ENCODE measurements around the gene OR5AU1.
A peak's percentile ranks its signal among the peaks of the same experiment; 100 is the strongest.
"Not testable (repeated sequence)": the region's sequence is repeated elsewhere in the genome, so short reads cannot be mapped to it uniquely, and the experiment has no call there.

OR5AU1 gene

DNA sequence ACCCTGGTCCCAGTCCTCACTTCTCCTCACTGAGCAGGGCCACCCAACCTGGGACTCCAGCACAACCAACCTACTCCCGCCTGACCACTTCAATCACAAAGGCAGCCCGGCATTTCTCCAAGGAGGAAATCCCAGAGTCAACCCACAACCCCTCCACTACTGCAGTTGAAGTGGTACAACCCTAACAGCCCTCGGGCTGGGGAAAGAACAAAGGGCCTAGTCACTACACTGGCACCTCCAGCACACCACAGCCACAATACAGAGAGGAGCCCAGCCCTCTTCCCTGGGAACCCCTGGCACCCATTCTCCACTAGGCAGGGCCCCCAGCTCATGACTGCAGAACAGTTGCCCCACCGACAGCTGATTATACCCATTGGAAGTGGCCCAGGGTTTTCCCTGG lies 13.7 kb upstream of the OR5AU1 start:
- DNase-seq: no peak

DNA sequence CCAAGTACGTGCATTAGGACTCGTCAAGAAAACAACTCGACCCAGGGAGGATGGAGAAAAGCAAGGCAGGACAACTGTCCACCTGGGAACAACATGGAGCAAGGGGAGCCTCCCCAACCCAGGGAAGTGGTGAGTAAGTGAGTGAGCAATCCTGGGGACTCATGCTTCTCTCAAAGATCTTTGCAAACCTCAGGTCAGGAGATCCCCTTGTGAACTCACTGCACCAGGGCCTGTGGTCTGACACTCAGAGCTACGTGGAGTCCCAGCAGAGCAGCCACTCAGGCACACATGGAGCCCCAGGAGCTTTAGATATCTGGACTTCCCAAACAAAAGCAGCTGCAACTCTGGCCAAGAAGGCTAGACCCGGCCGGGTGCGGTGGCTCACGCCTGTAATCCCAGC lies 12.2 kb upstream of the OR5AU1 start:
- no peak for DNase-seq

DNA sequence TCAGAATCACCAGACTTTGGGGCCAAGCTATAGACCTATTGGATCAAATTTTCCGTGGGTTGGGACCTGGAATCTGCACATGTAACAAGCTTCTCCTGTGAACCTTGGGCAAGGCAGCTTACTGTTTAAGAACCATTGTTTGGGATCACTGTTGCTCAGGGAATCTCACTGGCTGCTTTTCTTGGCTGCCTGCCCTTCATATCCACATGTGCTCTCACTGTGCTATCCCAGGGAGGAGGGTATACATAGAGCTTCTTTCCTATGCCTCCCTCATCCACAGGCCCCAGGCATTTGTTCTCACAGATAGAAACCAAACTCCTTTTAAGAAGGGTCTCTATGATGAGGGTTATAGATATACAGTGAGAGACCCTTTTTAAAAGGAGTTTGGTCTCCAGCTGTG lies 9.8 kb upstream of the OR5AU1 start:
- not testable (repeated sequence) for DNase-seq

DNA sequence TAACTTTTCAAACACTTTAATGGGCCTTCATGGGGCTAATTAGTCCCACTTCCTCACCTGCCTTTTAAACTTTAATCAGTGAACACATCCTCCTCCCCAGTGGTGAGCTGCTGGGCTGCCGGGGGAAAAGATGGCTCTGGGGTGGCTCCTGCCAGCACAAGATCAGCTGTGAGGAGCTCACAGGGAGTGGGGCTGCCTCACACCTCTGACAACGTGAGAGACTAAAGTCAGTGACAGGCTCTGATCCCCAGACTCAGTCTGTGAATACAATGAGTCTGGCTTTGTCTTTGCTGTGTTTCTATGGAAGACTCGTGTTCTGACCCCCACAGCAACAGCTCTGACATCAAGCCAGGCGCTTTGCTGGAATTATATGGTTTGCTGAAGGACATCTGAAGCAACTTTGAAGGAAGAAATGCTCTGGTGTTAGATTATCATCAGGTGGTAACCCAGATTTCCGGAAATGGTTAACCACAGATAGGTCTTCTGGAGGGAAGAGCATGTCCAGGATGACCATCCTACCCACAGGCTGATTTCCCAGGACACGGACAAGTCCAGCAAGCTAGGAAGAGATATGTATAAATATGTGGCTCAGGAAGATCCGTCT lies 9.2 kb upstream of the OR5AU1 start:
- DNase-seq: not testable (repeated sequence)

DNA sequence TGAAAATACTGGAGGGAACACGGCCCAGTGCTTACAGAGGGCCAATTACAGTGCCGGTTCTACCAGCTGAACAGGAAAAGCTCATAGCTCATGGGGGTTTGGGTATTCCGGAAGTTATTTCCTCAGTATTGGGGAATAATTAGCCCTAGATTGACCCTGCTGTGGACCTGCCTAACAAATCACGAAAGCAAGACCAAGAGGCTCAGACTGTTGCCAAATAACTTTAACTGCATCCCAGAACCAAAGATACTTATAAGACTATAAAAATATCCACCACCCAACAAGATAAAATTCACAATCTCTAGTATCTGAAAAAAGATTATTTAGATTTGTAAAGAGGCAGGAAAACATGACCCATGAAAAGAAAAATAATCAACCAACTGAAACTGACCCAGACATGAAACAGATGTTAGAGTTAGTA lies 8.0 kb upstream of the OR5AU1 start:
- DNase-seq: no peak

DNA sequence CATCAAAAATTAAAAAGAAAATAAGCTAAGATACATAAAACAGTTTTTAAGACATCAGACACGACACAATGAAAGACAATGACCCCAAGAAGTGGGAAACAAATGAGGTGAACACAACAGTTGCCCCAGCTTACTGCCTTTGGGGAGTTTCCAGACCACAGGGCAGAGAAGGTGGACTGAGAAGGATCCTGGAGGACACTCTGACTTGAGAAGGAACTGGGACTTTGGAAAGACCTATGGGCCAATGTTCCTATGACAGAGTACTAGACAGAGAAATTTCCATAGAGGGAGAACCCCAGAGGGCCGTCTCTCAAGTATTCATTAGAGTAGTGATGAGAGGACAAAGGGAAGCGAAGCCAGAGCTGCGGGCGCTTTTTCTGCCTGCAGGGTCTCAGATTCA lies 6.2 kb upstream of the OR5AU1 start:
- no peak for DNase-seq

DNA sequence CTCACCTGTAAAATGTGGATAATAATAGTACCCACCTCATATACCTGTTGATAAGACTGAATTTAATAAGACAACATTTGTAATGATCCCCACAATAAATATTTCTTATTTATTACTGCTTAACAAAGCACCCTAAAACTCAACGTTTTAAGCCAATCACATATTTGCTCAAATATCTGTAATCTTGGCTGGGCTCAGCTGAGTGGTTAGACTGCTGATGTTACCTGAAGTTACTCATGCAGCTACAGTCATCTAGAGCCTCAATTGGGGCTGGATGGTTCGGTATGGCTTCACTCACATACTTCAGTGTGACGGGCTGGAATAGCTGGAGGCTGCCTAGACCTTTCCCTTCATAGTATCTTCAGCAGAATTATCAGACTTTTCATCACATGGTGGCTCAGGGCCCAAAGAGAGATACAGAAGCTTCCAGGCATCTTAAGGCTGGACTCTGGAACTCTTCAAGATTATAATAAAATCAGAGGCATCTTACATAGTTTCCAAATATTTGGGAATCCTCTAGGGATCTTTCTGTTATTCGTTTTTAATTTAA lies 4.3 kb upstream of the OR5AU1 start:
- DNase-seq: no peak

DNA sequence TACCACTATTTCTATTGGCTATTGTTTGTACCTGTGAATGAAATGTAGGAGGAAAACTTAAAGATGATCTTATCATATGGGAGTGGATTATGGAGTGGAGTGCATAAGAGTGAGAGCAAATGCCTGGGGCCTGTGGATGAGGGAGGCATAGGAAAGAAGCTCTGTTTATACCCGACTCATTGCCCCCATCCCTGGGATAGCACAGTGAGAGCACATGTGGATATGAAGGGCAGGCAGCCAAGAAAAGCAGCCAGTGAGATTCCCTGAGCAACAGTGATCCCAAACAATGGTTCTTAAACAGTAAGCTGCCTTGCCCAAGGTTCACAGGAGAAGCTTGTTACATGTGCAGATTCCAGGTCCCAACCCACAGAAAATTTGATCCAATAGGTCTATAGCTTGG lies 2.3 kb upstream of the OR5AU1 start:
- DNase-seq: not testable (repeated sequence)

DNA sequence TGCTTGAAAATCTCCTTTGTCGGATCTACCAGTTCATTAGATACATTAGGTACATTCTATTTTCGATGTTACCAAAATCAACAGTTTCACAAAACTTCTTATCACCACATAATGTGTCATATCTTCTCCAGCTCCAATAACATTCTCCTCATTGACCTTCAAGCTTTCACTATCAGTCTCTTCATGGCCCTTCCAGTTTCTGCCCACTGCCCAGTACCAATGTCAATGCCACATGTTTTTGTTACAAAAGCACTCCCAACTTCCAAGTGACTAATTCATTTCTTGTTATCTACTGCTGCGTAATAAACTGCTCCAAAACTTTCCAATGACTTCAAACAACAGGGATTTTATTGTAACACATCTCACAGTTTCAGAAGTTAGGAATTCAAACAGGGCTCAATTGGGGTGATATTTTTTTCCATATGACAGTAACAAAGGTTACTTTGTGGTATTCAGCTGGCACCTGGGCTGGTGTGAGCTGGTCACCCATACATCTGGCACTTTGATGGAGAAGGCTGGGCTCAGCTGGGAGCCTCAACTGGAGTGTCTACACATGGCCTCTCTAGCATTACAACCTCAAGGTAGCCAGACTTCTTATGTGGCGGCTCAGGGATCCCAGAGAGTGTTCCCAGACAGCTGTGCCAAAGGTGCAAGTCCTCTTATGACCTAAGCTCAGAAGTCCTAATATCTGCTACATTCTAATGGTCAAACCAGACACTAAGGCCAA lies 6.1 kb downstream of the OR5AU1 start:
- no peak for DNase-seq

DNA sequence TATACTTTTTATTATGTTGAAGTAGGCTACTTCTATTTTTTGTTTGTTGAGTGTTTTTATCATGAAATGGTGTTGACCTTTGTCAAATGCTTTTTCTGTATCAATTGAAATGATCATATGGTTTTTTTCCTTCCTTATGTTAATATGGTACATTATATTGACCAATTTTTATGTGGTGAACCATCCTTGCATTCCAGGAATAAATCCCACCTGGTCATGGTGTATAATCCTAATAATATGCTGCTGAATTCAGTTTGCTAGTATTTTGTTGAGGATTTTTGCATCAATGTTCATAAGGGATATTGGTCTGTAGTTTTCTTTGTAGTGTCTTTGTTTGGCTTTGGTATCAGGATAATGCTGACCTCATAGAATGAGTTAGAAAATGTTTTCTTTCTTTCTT lies 10.4 kb downstream of the OR5AU1 start:
- DNase-seq: no peak

DNA sequence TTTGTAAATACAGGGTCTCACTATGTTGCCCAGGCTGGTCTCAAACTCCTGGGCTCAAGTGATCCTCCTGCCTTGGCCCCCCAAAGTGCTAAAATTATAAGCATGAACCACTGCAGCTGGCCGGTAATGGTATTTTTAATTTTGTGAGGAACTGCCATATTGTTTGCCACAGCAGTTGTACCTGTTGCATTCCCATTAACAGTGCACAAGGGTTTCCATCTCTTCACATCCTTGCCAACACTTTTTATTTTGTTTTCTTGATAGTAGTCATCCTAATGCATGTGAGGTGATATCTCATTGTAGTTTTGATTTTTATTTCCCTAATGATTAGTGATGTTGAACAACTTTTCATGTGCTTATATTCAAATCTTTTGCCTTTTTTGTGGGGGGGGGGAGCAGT lies 13.5 kb downstream of the OR5AU1 start:
- no peak for DNase-seq

DNA sequence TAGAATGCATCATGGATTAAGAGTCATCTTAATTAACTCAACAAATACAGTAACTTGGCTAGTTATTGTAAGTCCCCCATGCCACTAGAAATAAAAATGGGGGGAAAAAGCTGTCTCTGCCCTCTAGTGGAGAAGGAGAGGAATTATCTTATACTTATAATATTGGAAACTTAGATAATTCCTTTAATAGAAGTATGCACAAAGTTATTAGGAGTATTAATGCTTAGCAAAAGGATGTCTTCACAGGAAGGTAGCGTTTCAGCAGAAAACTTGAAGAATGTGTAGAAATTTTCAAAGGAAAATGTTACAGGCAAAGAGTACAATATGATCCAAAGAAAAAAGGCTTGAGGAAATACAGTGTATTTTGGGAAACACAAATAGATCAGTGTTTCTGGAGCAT lies 19.8 kb downstream of the OR5AU1 start:
- DNase-seq: no peak

DNA sequence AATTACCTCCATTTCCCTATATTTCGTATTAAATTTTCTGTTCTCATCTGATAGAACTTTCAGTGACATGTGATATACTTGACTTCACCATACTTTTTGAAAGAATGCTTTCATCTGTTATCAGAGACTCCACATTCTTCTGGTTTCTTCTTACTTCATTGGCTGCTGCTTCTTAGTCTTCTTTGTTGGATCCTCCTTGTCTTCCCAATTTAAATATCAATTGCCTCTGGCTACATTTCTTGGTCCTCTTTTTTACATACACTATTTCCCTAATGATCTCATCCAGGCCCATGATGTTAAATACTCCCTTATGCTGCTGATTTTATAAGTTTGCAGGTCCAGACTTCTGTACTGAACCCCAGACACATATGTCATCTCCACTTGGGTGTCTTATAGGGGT lies 22.0 kb downstream of the OR5AU1 start:
- DNase-seq: no peak

DNA sequence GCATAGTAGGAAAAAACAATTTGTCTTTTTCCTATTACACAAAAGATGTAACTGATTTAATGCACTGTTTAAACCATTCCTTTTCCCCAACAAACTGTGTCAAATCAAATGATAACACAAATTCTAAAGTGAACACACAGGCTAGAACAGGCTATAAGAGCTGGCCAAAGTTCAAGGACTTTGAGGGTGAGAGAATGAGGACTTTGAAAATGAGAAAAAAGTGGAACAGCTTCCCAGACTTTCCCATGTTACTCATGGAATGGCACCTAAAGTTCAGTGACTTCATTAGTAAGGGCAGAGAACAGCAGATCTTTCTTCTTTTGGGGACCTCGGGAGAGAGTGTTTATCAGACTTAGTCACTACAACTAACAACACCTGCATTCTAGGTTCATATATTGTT lies 32.4 kb downstream of the OR5AU1 start:
- no peak for DNase-seq

DNA sequence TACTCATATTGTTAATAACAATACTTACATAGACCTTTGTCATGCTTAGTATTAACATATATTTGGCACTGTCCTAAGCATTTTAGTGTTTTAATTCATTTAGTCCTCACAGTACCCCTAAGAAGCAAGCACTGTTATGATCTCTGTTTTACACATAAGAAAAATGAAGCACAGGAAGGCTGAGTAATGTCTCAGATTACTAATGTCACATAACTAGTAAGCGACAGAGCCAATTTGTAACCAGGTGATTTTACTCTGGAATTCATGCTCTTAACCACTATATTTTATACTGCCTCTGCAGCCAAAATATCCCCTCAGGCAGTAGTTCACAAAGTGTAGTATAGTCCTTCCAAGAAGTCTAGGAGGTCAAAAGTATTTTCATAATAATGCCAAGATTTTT lies 34.7 kb downstream of the OR5AU1 start:
- DNase-seq: no peak

DNA sequence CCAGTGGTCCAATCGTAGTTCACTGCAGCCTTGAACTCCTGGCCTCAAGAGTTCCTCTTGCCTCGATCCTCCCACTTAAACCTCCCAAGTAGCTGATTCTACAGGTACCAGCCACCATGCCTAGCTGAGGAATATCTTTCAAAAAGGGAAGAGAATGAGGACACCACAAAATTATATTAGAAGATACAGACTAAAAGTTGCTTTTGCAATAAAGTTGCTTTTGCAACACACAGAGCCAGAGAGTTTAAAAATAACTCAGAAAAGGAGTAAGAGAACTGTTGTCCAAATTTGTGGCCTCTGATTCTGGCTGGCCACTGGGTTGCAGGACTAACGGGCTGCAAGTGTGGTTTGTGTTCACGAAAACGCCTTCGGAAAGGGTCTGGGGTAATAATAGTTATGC lies 35.2 kb downstream of the OR5AU1 start:
- no peak for DNase-seq

DNA sequence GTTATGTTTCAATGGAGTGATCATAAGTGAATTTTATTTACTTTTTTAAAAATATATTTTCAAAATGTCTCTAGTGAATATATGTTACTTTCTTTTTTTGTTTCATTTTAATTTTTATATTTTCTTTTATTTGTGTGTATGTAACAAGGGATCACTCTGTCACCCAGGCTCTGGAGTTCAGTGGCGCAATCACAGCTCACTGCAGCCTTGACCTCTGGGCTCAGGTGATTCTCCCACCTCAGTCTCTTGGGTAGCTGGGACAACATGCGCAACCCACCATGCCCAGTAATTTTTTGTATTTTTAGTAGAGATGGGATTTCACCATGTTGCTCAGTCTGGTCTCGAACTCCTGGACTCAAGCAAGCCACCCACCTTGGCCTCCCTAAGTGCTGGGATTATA lies 36.9 kb downstream of the OR5AU1 start:
- DNase-seq: no peak

DNA sequence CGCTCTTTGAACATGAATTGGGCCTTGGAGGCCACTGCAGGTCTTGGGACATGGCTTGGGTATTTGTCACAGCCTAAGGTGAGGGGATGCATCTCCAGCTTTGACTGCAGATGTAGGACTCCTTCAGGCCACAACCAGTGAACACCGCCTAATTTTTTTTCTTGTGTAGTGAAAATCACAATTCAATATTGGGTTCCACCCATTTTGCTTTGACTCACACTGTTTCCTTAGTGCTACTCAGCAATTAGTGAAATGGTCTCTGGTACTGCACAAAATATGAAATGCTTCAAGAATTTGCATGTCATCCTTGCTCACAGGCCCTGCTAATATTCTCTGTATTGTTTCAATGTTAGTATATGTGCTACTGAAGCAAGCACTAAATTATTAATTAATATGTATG lies 42.5 kb downstream of the OR5AU1 start:
- DNase-seq: no peak

DNA sequence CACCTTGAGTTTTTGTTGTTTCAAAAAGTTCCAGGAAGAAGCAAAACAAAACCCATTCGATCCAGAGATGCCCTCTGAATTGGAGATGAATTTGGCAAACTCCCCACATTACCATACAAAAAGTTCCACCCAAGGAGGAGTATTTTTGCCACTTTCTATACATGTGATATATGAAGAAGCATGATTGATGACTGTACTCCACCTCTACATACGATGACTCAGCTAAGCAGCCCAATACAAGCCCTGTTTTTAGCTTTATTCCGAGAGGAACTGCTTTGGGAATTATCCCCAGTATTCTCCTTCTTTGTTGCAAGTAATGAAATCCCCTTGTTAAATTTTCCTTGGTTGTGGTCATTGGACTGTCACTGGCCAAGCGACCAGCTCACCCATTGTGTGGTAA lies 43.6 kb downstream of the OR5AU1 start:
- DNase-seq: no peak

DNA sequence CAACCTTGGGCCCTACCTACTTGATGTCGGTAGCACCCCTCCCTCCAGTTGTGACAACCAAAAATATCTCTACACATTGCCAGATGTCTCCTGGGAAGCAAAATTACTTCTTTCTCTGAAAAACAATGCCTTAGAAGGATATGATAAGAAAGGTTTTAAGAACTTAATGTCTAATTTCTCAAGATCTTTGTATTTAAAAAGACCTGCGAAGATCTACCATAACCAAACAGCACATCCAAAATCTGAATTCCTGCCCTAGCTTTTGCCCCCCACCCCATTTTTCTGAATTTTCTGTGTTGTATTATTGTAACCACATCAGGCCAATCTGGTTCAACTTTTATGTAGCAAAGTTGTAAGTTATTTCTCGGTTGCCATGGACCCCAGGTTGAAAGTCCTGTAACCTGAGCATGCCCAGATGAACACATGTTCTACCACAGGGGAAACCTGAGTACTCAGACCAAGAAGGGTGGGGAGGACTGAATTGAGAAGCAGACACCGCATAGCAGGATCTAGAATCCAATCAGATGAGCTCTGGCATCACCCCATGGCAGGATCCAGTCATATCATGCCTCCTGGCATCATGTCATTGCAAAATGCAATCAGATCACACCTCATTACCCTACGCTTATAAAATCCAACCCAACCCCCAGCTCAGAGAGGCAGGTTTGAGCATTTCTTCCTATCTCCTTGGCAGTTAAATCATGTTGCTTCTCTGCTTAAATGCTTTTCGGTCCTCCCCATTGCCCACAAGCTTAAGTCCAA lies 46.3 kb downstream of the OR5AU1 start:
- DNase-seq: no peak

DNA sequence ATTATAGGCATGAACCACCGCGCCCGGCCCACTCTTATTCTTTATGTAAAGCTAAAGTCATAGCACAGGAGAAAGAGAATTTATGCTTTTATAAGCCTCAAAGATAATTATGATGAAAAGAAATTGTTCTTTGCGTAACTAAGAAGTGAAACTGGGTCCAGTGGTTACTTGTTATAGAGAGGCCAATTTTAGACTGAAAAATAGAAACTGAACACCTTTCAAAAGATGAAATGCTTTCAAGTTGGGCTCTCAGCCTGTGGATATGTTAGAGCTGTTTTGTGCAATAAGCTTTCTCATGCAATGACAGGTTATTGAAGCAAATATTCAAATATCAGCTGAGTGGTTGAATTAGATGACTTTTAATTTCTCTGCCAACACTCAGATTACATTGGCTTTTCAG lies 47.1 kb downstream of the OR5AU1 start:
- no peak for DNase-seq

DNA sequence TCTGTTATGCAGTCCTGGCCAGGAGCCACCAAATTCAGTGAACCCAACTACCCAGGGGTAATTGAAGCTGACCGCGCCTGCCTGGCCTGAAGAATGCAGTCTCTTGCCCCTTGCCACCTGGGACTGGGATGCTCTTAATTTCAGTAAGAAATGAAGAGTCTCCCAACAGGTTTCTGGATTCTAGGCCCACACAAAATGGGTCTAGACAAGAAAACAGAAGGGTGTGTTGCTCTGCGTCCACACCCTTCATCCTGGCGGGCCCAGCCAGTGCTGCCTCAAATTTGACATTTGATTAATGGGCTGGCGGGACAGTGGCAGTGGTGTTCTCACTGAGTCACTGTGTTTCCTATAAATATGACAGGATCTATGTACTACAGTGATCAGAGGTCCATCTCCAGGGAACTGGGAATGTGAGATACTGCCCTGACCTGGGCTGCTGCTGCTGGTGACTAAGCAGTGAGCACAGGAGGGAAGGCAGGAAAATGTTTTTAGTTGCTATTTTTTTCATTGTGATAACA lies 48.5 kb downstream of the OR5AU1 start:
- no peak for DNase-seq

DNA sequence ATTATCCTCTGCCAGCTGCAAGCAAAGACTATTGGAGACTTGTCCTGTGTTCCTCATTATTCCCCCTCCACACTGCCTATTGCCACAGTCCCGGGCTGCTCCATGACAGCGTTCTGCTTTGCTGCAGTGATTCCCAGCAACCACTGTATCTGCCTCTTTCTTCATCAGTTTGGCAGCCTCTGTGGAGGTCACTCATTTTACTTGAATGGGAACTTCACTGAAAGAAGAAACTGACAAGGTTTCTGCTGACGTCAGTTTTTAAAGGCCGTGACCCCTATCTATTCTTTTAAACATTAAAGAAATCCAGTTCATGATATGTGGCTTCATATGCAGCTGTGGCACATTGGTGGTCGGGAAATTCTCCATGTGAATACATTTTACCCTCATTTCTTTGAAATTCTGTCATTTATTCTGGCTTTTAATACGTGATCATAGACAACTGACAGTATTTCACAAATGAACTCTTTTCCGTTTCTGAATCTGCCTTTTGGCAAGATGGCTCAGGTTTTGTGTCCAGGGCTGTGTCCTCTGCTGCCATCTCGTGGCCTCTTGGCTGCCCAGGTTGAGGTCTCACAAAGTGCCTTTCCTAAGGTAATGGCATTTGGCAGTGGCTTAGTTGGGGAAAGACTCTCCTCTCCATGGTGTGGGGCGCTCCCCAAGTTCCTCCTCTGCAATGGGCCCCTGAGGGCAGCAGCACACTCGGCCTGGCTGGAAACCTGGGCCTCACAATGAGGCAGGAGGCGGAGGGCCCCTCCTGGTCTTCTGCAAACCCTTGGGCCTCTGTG lies 49.2 kb downstream of the OR5AU1 start:
- DNase-seq: peak; percentile 65

All from activated effector memory CD4-positive, alpha-beta T cell treated with Interleukin-2 at 50 U/mL for 16 hours (primary cell).